HepG2 (cell line): ENCODE data around the gene EEF1AKMT3. TPM values are rescaled to one million over a fixed set of nuclear protein-coding genes. Genes with fewer than 3 reads are reported as not detected.

Experiments
- ATAC-seq: fragments of 200-7000 bp; cut with Tn5 transposase; 3 replicates; pipeline ENCODE4 v1.9.1; 2020; ENCODE audit warnings: mild to moderate bottlenecking, moderate library complexity
- BruUV-seq: library from RNA; stranded (reverse); fragments of 400-500 nt; replicated peaks from 2 replicates; lab custom pipeline; 2021; lab: Mats Ljungman, UMichigan
- CTCF ChIA-PET: fragments of 300-600 bp; formaldehyde crosslinking; extraction: SDS; loops from one replicate; lab custom pipeline; 2021; ENCODE audit warnings: low total read pairs, inconsistent platforms, low intra/inter-chr PET ratio; lab: Yijun Ruan, JAX
- POLR2A ChIA-PET: fragments of 350-600 bp; sonication (Branson Sonifier 250); formaldehyde crosslinking; loops from one replicate; lab custom pipeline; 2020; ENCODE audit warnings: antibody characterized with exemption, inconsistent platforms; lab: Yijun Ruan, JAX
- DNase-seq: peaks from one replicate; pipeline ENCODE4 v3.0.0-alpha.2; 2015; ENCODE audit warnings: low spot score
- FAIRE-seq: peaks from 3 replicates; lab custom pipeline; 2011; peaks lifted over from hg19 to GRCh38; lab: Jason Lieb, UNC
- H2AFZ ChIP-seq: one replicate; pipeline ENCODE4 v1.6.1; 2011; ENCODE audit warnings: low read length, inconsistent platforms
- H3K27ac ChIP-seq: fragments of 300-600 bp; 3 replicates; pipeline ENCODE4 v1.8.0; 2011; ENCODE audit warnings: mixed run types, mild to moderate bottlenecking, mixed read lengths, low read length, inconsistent platforms; ENCODE audit not compliant: insufficient read depth; ENCODE audit errors: extremely low read length
- H3K27me3 ChIP-seq, 2 experiments: fragments of 200-600 bp in 1 of 2; 2 replicates in 1 of 2; 3 replicates in 1 of 2; pipeline versions ENCODE4 v1.6.0 to v1.8.0; 2011; ENCODE audit warnings: low read length in 2 of 2, mild to moderate bottlenecking in 2 of 2, moderate library complexity in 2 of 2, inconsistent platforms in 1 of 2; ENCODE audit not compliant: insufficient read depth in 2 of 2, control insufficient read depth in 1 of 2
- H3K36me3 ChIP-seq, 2 experiments: fragments of 200-600 bp in 1 of 2; replicated peaks in 1 of 2; 2 replicates in 1 of 2; 3 replicates in 1 of 2; pipeline versions ENCODE4 v1.5.1 to v1.8.0; 2011; ENCODE audit warnings: low read length in 2 of 2, inconsistent platforms in 1 of 2; ENCODE audit not compliant: insufficient read depth in 2 of 2, control insufficient read depth in 1 of 2
- H3K4me1 ChIP-seq: 2 replicates; pipeline ENCODE4 v1.5.1; 2012; ENCODE audit warnings: low read length, inconsistent platforms; ENCODE audit not compliant: insufficient read depth
- H3K4me2 ChIP-seq: 2 replicates; pipeline ENCODE4 v1.6.0; 2011; ENCODE audit warnings: low read depth, low read length, inconsistent platforms
- H3K4me3 ChIP-seq, 3 experiments: fragments of 200-600 bp in 1 of 3; sonication (generic), shearing (Covaris generic) in 1 of 3; replicated peaks in 1 of 3; 2 replicates each; pipeline ENCODE4 v1.5.1; 2011 to 2016; ENCODE audit warnings: low read length in 3 of 3, inconsistent platforms in 2 of 3, low read depth in 2 of 3, mild to moderate bottlenecking in 2 of 3, control low read depth in 1 of 3, mixed read lengths in 1 of 3; ENCODE audit not compliant: insufficient read depth in 1 of 3
- H3K79me2 ChIP-seq: one replicate; pipeline ENCODE4 v1.6.1; 2011; ENCODE audit warnings: low read length, inconsistent platforms; ENCODE audit not compliant: insufficient read depth
- H3K9ac ChIP-seq: 2 replicates; pipeline ENCODE4 v1.6.0; 2011; ENCODE audit warnings: mild to moderate bottlenecking, low read depth, low read length, inconsistent platforms; ENCODE audit not compliant: insufficient read depth
- H3K9me3 ChIP-seq: 2 replicates; pipeline ENCODE4 v1.5.1; 2012; ENCODE audit warnings: mild to moderate bottlenecking, low read length
- H4K20me1 ChIP-seq: 2 replicates; pipeline ENCODE4 v1.6.0; 2011; ENCODE audit warnings: inconsistent platforms, mild to moderate bottlenecking, low read length, moderate library complexity; ENCODE audit not compliant: insufficient read depth
- BATF2 ChIP-seq: sonication (generic); formaldehyde crosslinking; IDR thresholded peaks from 2 replicates; pipeline ENCODE4 v1.8.0; 2022; ENCODE audit warnings: mild to moderate bottlenecking, missing genetic modification reagents, moderate library complexity
- EZH2 ChIP-seq: conservative IDR thresholded peaks from 2 replicates; pipeline ENCODE4 v1.6.1; 2012; ENCODE audit warnings: mild to moderate bottlenecking, low read depth, low read length, moderate library complexity
- KAT8 ChIP-seq: IDR thresholded peaks from 2 replicates; pipeline ENCODE4 v1.6.1; 2016; ENCODE audit warnings: missing genetic modification reagents, missing compliant biosample characterization
- MAX ChIP-seq: IDR thresholded peaks from 2 replicates; pipeline ENCODE4 v1.6.1; 2012; ENCODE audit warnings: inconsistent platforms
- RERE ChIP-seq: IDR thresholded peaks from 2 replicates; pipeline ENCODE4 v1.6.1; 2016; ENCODE audit warnings: low read depth, missing genetic modification reagents, missing compliant biosample characterization
- RXRA ChIP-seq: sonication (generic); formaldehyde crosslinking; IDR thresholded peaks from 2 replicates; pipeline ENCODE4 v1.5.1; 2020; ENCODE audit warnings: missing genetic modification reagents
- SMARCE1 ChIP-seq: fragments of 450-650 bp; IDR thresholded peaks from 2 replicates; pipeline ENCODE4 v1.6.1; 2017; ENCODE audit warnings: borderline replicate concordance
- TAF15 ChIP-seq: fragments of 200-400 bp; formaldehyde crosslinking; IDR thresholded peaks from one replicate; pipeline ENCODE4 v1.6.1; 2018; ENCODE audit warnings: mild to moderate bottlenecking, low read depth, low read length; ENCODE audit not compliant: poor library complexity, severe bottlenecking
- ZMYM2 ChIP-seq: sonication (generic); formaldehyde crosslinking; IDR thresholded peaks from 2 replicates; pipeline ENCODE4 v1.8.0; 2022; ENCODE audit warnings: mild to moderate bottlenecking, missing genetic modification reagents
- ZNF274 ChIP-seq: sonication (generic); formaldehyde crosslinking; IDR thresholded peaks from 2 replicates; pipeline ENCODE4 v1.5.1; 2020; ENCODE audit warnings: mild to moderate bottlenecking, missing genetic modification reagents
- ZNF275 ChIP-seq: sonication (generic); formaldehyde crosslinking; IDR thresholded peaks from 2 replicates; pipeline ENCODE4 v1.8.0; 2022; ENCODE audit warnings: missing genetic modification reagents, mild to moderate bottlenecking, inconsistent platforms, borderline replicate concordance
- ZNF282 ChIP-seq: fragments of 450-650 bp; IDR thresholded peaks from 2 replicates; pipeline ENCODE4 v1.6.1; 2018; ENCODE audit not compliant: partially characterized antibody
- ZNF468 ChIP-seq: sonication (generic); formaldehyde crosslinking; IDR thresholded peaks from 2 replicates; pipeline ENCODE4 v1.8.0; 2022; ENCODE audit warnings: mild to moderate bottlenecking, moderate library complexity, missing genetic modification reagents
- ZNF549 ChIP-seq: sonication (generic); formaldehyde crosslinking; IDR thresholded peaks from 2 replicates; pipeline ENCODE4 v1.5.0; 2020; ENCODE audit warnings: missing genetic modification reagents
- WGBS: methylation state at CpG from one replicate; pipeline ENCODE4 v1.1.6; 2017; ENCODE audit warnings: low lambda C conversion rate; 5-methylcytosine and 5-hydroxymethylcytosine counted together
- in situ Hi-C: cut with HindIII; loops from 2 replicates; pipeline ENCODE4 v1.10.0; 2017; ENCODE audit warnings: low pct_unique_long_range_greater_than_20kb; ENCODE audit not compliant: extremely low pct_ligation_motif_present
- intact Hi-C: fragments of 100-400 bp; cut with micrococcal nuclease; formaldehyde crosslinking; loops from one replicate; pipeline ENCODE4 v1.10.0; 2022; ENCODE audit not compliant: unreplicated experiment
- polyA plus RNA-seq, 8 experiments: library from polyadenylated mRNA; depleted of rRNA in 3 of 8; stranded (reverse) in 7 of 8; unstranded in 1 of 8; fragments of >200 nt; fragmentation: Illumina TruSeq in 4 of 8; extraction: Trizol in 4 of 8; gene quantifications; 2 replicates each; pipeline versions ENCODE4 v1.2.1 to v1.2.3, GENCODE V29; 2011 to 2016; ENCODE audit warnings: low read depth in 4 of 8, missing spikeins in 1 of 8, mixed read lengths in 1 of 8; ENCODE audit not compliant: insufficient read depth in 1 of 8
- total RNA-seq, 5 experiments: library from RNA; depleted of rRNA; stranded (reverse); fragments of >200 nt; fragmentation: Illumina TruSeq; extraction: Trizol; gene quantifications; 2 replicates each; pipeline ENCODE4 v1.2.3, GENCODE V29; 2016; ENCODE audit warnings: low read depth in 1 of 5
- TF ChIP-seq, protein P1 (sequence below): sonication (generic); formaldehyde crosslinking; IDR thresholded peaks from 2 replicates; pipeline ENCODE4 v1.5.1; 2020; ENCODE audit warnings: missing genetic modification reagents, mild to moderate bottlenecking, borderline replicate concordance

The EEF1AKMT3 gene
- total and polyA plus RNA-seq, 2 of the 13 experiments (the other 11 are each of a cell fraction or from before 2014, with no cell fraction given): 4.7 to 11.4 TPM

GRCh38 chr12:57777367-57777766 is 5.0 kb downstream of the EEF1AKMT3 start (continued):
- TF ChIP-seq, protein P1, sequence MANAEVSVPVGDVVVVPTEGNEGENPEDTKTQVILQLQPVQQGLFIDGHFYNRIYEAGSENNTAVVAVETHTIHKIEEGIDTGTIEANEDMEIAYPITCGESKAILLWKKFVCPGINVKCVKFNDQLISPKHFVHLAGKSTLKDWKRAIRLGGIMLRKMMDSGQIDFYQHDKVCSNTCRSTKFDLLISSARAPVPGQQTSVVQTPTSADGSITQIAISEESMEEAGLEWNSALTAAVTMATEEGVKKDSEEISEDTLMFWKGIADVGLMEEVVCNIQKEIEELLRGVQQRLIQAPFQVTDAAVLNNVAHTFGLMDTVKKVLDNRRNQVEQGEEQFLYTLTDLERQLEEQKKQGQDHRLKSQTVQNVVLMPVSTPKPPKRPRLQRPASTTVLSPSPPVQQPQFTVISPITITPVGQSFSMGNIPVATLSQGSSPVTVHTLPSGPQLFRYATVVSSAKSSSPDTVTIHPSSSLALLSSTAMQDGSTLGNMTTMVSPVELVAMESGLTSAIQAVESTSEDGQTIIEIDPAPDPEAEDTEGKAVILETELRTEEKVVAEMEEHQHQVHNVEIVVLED (CRISPR knock-in tag): no peak
- no peak for TF ChIP-seq ZNF549 (CRISPR knock-in tag)
- TF ChIP-seq, all 625 proteins: peak for 0

DNA sequence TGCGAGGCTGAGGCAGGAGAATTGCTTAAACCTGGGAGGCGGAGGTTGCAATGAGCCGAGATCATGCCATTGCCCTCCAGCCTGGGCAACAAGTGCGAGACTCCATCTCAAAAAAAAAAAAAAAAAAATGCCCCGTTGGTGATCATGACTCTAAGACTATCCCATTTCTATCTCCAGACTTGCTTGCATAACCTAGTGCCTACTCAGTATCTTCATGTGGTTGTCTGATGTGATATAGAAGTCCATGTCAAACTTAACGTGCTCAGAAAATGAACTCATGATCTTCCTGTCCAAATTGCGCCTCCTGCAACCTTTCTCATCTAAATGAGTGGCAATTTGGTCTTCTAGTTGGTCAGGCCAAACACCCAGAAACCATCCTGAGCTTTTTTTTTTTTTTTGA is 5.5 kb downstream of the EEF1AKMT3 start:
- H3K4me1 ChIP-seq: peaks cover 19% of the 10 kb centered on the region
- H3K4me3 ChIP-seq: no peak overlapping the region
- POLR2A ChIA-PET: no interaction called here
- intact Hi-C loops: no loop called here
- no peak overlapping the region for H3K4me2 ChIP-seq
- ATAC-seq: no peak
- H3K9me3 ChIP-seq: no peaks in the 10 kb centered on the region
- H3K79me2 ChIP-seq: peaks cover 5% of the 10 kb centered on the region
- no peak for FAIRE-seq
- no peak overlapping the region for H3K9ac ChIP-seq
- BruUV-seq: no TSS peak
- H2AFZ ChIP-seq: no peak overlapping the region
- no peaks in the 10 kb centered on the region for H4K20me1 ChIP-seq
- no peak overlapping the region for H3K27ac ChIP-seq
- DNase-seq: no peak
- in situ Hi-C loops: no loop called here
- CTCF ChIA-PET: no interaction called here
- 96% methylated on average over 7 of the region's 7 CpGs for WGBS
- H3K36me3 ChIP-seq: peaks cover 4 to 7% of the 10 kb centered on the region in 2 experiments; a peak in 4 of 5 replicates
- no peaks in the 10 kb centered on the region; a peak in 1 of 5 replicates for H3K27me3 ChIP-seq
- TF ChIP-seq ZMYM2 (CRISPR knock-in tag) (no peak), MAX (no peak), RERE (CRISPR knock-in tag) (no peak), KAT8 (CRISPR knock-in tag) (no peak), ZNF282 (no peak), ZNF468 (CRISPR knock-in tag) (no peak), EZH2 (no peak), ZNF275 (CRISPR knock-in tag) (no peak), SMARCE1 (no peak), RXRA (no peak), ZNF274 (CRISPR knock-in tag) (no peak), BATF2 (CRISPR knock-in tag) (no peak), TAF15 (no peak)
